Activated CD4-positive, alpha-beta T cell treated with anti-CD3 and anti-CD28 coated beads, Interleukin-2, amount 50 U/mL, for 24 hours (primary cell): ENCODE data around the gene SPRR5.

Experiments
- DNase-seq, 2 donors: peaks; one replicate each; pipeline ENCODE4 v3.0.0-alpha.2; 2020; ENCODE audit warnings: low read depth in 1 of 2, low spot score in 1 of 2

SPRR5 gene

GRCh38 chr1:152946651-152947256 is at the start of gene SPRR5:
TSS of gene SPRR5 (plus strand) at chr1:152947206. CDS start at chr1:152948555, 1,349 bp downstream.
- no peak for DNase-seq

GRCh38 chr1:152899027-152899426 is 48.0 kb upstream of the SPRR5 start:
- no peak for DNase-seq

- no peak for DNase-seq
Observed at GRCh38 chr1:152899883-152900282, 47.1 kb upstream of the SPRR5 start.

- DNase-seq: no peak
Observed at GRCh38 chr1:152901631-152902030, 45.4 kb upstream of the SPRR5 start.

GRCh38 chr1:152902636-152903035 is 44.4 kb upstream of the SPRR5 start:
- no peak for DNase-seq

- DNase-seq: no peak
Observed at GRCh38 chr1:152904688-152905440, 42.1 kb upstream of the SPRR5 start.

GRCh38 chr1:152906023-152906565 is 40.9 kb upstream of the SPRR5 start:
- no peak for DNase-seq

- no peak for DNase-seq
Observed at GRCh38 chr1:152907686-152908601, 39.1 kb upstream of the SPRR5 start, which contains the start of gene IVL. TSS of gene IVL (plus strand) at chr1:152908546. CDS start at chr1:152909798, 1,252 bp downstream.

GRCh38 chr1:152909206-152909605 is 37.8 kb upstream of the SPRR5 start:
- DNase-seq: no peak

GRCh38 chr1:152912471-152912870 is 34.5 kb upstream of the SPRR5 start:
- DNase-seq: no peak

GRCh38 chr1:152912900-152913299 is 34.1 kb upstream of the SPRR5 start:
- no peak for DNase-seq

GRCh38 chr1:152917794-152918193 is 29.2 kb upstream of the SPRR5 start:
- no peak for DNase-seq

- no peak for DNase-seq
Observed at GRCh38 chr1:152919071-152919470, 27.9 kb upstream of the SPRR5 start.

- no peak for DNase-seq
Observed at GRCh38 chr1:152924191-152924590, 22.8 kb upstream of the SPRR5 start.

GRCh38 chr1:152926091-152926490 is 20.9 kb upstream of the SPRR5 start:
- no peak for DNase-seq

- DNase-seq: no peak
Observed at GRCh38 chr1:152928671-152929070, 18.3 kb upstream of the SPRR5 start.

GRCh38 chr1:152932170-152932811 is 14.7 kb upstream of the SPRR5 start:
- DNase-seq: no peak

- DNase-seq: no peak
Observed at GRCh38 chr1:152933196-152933595, 13.8 kb upstream of the SPRR5 start.

- no peak for DNase-seq
Observed at GRCh38 chr1:152940614-152941013, 6.4 kb upstream of the SPRR5 start.

GRCh38 chr1:152941037-152941711 is 5.8 kb upstream of the SPRR5 start:
- DNase-seq: no peak
